ENCODE results near the gene CDKAL1.

CDKAL1 gene

GRCh38 chr6:20851795-20852194 lies 317.5 kb downstream of the CDKAL1 start:
- no peak overlapping the region for H3K9ac ChIP-seq (ENCODE audit: low read depth, low read length, poor library complexity, severe bottlenecking)
- H3F3A ChIP-seq (ENCODE audit: low read depth), result peaks cover 5% of the 10 kb centered on the region; the same call in 1 of the 2 replicates
- no peak overlapping the region for H3K4me3 ChIP-seq (ENCODE audit: low read length, poor library complexity, severe bottlenecking)
- no peaks in the 10 kb centered on the region for H4K20me1 ChIP-seq (ENCODE audit: insufficient read depth, low read length, poor library complexity, severe bottlenecking)
- peaks cover 9% of the 10 kb centered on the region; the same call in 1 of the 2 replicates for H3K79me2 ChIP-seq (ENCODE audit: insufficient read depth, low read length)
- TF ChIP-seq, protein P1, sequence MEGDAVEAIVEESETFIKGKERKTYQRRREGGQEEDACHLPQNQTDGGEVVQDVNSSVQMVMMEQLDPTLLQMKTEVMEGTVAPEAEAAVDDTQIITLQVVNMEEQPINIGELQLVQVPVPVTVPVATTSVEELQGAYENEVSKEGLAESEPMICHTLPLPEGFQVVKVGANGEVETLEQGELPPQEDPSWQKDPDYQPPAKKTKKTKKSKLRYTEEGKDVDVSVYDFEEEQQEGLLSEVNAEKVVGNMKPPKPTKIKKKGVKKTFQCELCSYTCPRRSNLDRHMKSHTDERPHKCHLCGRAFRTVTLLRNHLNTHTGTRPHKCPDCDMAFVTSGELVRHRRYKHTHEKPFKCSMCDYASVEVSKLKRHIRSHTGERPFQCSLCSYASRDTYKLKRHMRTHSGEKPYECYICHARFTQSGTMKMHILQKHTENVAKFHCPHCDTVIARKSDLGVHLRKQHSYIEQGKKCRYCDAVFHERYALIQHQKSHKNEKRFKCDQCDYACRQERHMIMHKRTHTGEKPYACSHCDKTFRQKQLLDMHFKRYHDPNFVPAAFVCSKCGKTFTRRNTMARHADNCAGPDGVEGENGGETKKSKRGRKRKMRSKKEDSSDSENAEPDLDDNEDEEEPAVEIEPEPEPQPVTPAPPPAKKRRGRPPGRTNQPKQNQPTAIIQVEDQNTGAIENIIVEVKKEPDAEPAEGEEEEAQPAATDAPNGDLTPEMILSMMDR (conservative IDR thresholded peaks at IDR 0.05; ENCODE audit: low read length), result no peak
- no peak for TF ChIP-seq EZH2phosphoT487 (IDR thresholded peaks at IDR 0.05; ENCODE audit: borderline replicate concordance)
- no peaks in the 10 kb centered on the region for H3K9me2 ChIP-seq (replicated peaks; ENCODE audit: low read depth, low read length)
- peaks cover 44% of the 10 kb centered on the region for H3K4me1 ChIP-seq (ENCODE audit: insufficient read depth, low read length, poor library complexity, severe bottlenecking)
- H3K27me3 ChIP-seq (ENCODE audit: insufficient read depth, low read length, poor library complexity, severe bottlenecking), result no peaks in the 10 kb centered on the region
- no peaks in the 10 kb centered on the region for H3K9me3 ChIP-seq (ENCODE audit: insufficient read depth, low read depth, low read length)
- no peak overlapping the region for H3K4me2 ChIP-seq (ENCODE audit: low read depth, low read length, poor library complexity, severe bottlenecking)
- H3K36me3 ChIP-seq (ENCODE audit: insufficient read depth, low read length), result no peaks in the 10 kb centered on the region
- H2AFZ ChIP-seq (ENCODE audit: low read length), result no peak overlapping the region

- H4K20me1 ChIP-seq (ENCODE audit: insufficient read depth, low read length, poor library complexity, severe bottlenecking), result no peaks in the 10 kb centered on the region
Measured at GRCh38 chr6:20853828-20854227, 319.6 kb downstream of the CDKAL1 start.

GRCh38 chr6:20856681-20857288 lies 322.5 kb downstream of the CDKAL1 start:
- H3K4me1 ChIP-seq (ENCODE audit: insufficient read depth, low read length, poor library complexity, severe bottlenecking), result peaks cover 22% of the 10 kb centered on the region
- H2AFZ ChIP-seq (ENCODE audit: low read length), result no peak overlapping the region
- TF ChIP-seq, protein P1 (conservative IDR thresholded peaks at IDR 0.05; ENCODE audit: low read length), result no peak
- no peak for TF ChIP-seq EZH2phosphoT487 (IDR thresholded peaks at IDR 0.05; ENCODE audit: borderline replicate concordance)

More at GRCh38 chr6:20853828-20854227, 319.6 kb downstream of the CDKAL1 start:
- Histone ChIP-seq H2AFZ (ENCODE audit: low read length) (no peak overlapping the region), H3K9me2 (replicated peaks; ENCODE audit: low read depth, low read length) (no peaks in the 10 kb centered on the region), H3K4me3 (ENCODE audit: low read length, poor library complexity, severe bottlenecking) (no peak overlapping the region), H3F3A (ENCODE audit: low read depth) (no peaks in the 10 kb centered on the region), H3K79me2 (ENCODE audit: insufficient read depth, low read length) (0 out of 2 replicates have a peak, but pooled peaks cover under 1% of the 10 kb centered on the region), H3K9ac (ENCODE audit: low read depth, low read length, poor library complexity, severe bottlenecking) (no peak overlapping the region), H3K4me1 (ENCODE audit: insufficient read depth, low read length, poor library complexity, severe bottlenecking) (peaks cover 24% of the 10 kb centered on the region), H3K9me3 (ENCODE audit: insufficient read depth, low read depth, low read length) (no peaks in the 10 kb centered on the region), H3K27me3 (ENCODE audit: insufficient read depth, low read length, poor library complexity, severe bottlenecking) (no peaks in the 10 kb centered on the region), H3K36me3 (ENCODE audit: insufficient read depth, low read length) (no peaks in the 10 kb centered on the region), H3K4me2 (ENCODE audit: low read depth, low read length, poor library complexity, severe bottlenecking) (no peak overlapping the region)
- TF ChIP-seq EZH2phosphoT487 (IDR thresholded peaks at IDR 0.05; ENCODE audit: borderline replicate concordance), result no peak
- TF ChIP-seq, protein P1 (conservative IDR thresholded peaks at IDR 0.05; ENCODE audit: low read length), result no peak

More at GRCh38 chr6:20856681-20857288, 322.5 kb downstream of the CDKAL1 start:
- Histone ChIP-seq H3K9me3 (ENCODE audit: insufficient read depth, low read depth, low read length) (no peaks in the 10 kb centered on the region), H3K4me3 (ENCODE audit: low read length, poor library complexity, severe bottlenecking) (no peak overlapping the region), H3K36me3 (ENCODE audit: insufficient read depth, low read length) (no peaks in the 10 kb centered on the region), H3K4me2 (ENCODE audit: low read depth, low read length, poor library complexity, severe bottlenecking) (no peak overlapping the region), H4K20me1 (ENCODE audit: insufficient read depth, low read length, poor library complexity, severe bottlenecking) (no peaks in the 10 kb centered on the region), H3K27me3 (ENCODE audit: insufficient read depth, low read length, poor library complexity, severe bottlenecking) (no peaks in the 10 kb centered on the region), H3K79me2 (ENCODE audit: insufficient read depth, low read length) (no peaks in the 10 kb centered on the region), H3K9me2 (replicated peaks; ENCODE audit: low read depth, low read length) (no peaks in the 10 kb centered on the region), H3K9ac (ENCODE audit: low read depth, low read length, poor library complexity, severe bottlenecking) (no peak overlapping the region), H3F3A (ENCODE audit: low read depth) (no peaks in the 10 kb centered on the region)
